CD14-positive monocyte (primary cell): ENCODE results near the gene CIITA. TPM values are rescaled to one million over a fixed set of nuclear protein-coding genes. Genes with fewer than 3 reads are reported as not detected.

Source experiments
- DNase-seq, 3 donors: peaks; one replicate each; pipeline ENCODE4 v3.0.0-alpha.2; 2011 to 2022
- H2AFZ ChIP-seq: 2 replicates; pipeline ENCODE4 v1.6.0; 2012; ENCODE audit warnings: mild to moderate bottlenecking, low read depth, low read length, inconsistent platforms; ENCODE audit not compliant: insufficient read depth, poor library complexity, severe bottlenecking
- H3K27ac ChIP-seq, 2 donors: 1 replicate in 1 of 2; 2 replicates in 1 of 2; pipeline ENCODE4 v1.5.1; 2012 to 2013; ENCODE audit warnings: low read length in 2 of 2, control low read depth in 1 of 2, inconsistent platforms in 1 of 2, low read depth in 1 of 2, mild to moderate bottlenecking in 1 of 2
- H3K27me3 ChIP-seq, 2 donors: one replicate each; pipeline versions ENCODE4 v1.6.0 to v1.6.1; 2011 to 2013; ENCODE audit warnings: low read length in 2 of 2; ENCODE audit not compliant: control insufficient read depth in 2 of 2, insufficient read depth in 2 of 2
- H3K36me3 ChIP-seq, 2 donors: replicated peaks in 1 of 2; 1 replicate in 1 of 2; 2 replicates in 1 of 2; pipeline versions ENCODE4 v1.5.1 to v1.6.1; 2012 to 2013; ENCODE audit warnings: low read length in 2 of 2, control low read depth in 1 of 2, inconsistent platforms in 1 of 2, mild to moderate bottlenecking in 1 of 2; ENCODE audit not compliant: insufficient read depth in 2 of 2, control insufficient read depth in 1 of 2
- H3K4me1 ChIP-seq, 2 donors: 1 replicate in 1 of 2; 2 replicates in 1 of 2; pipeline versions ENCODE4 v1.5.1 to v1.6.1; 2012 to 2013; ENCODE audit warnings: low read length in 2 of 2, control low read depth in 1 of 2, inconsistent platforms in 1 of 2, mild to moderate bottlenecking in 1 of 2, moderate library complexity in 1 of 2; ENCODE audit not compliant: insufficient read depth in 2 of 2, control insufficient read depth in 1 of 2
- H3K4me2 ChIP-seq: replicated peaks from 2 replicates; pipeline ENCODE3; 2012; ENCODE audit warnings: low read length, moderate library complexity, mild to moderate bottlenecking; ENCODE audit not compliant: poor library complexity, severe bottlenecking; ENCODE audit errors: extremely low read depth
- H3K4me3 ChIP-seq, 3 experiments: fragments of 200-600 bp in 1 of 3; sonication (generic) in 1 of 3; replicated peaks in 1 of 3; 1 replicate in 2 of 3; 2 replicates in 1 of 3; pipeline ENCODE4 v1.5.1; 2011 to 2013; ENCODE audit warnings: low read length in 3 of 3, mild to moderate bottlenecking in 3 of 3, control low read depth in 2 of 3, low read depth in 2 of 3, inconsistent platforms in 1 of 3, moderate library complexity in 1 of 3
- H3K79me2 ChIP-seq: 2 replicates; pipeline ENCODE4 v1.6.0; 2012; ENCODE audit warnings: mild to moderate bottlenecking, control low read depth, inconsistent platforms, low read length, moderate library complexity; ENCODE audit not compliant: insufficient read depth
- H3K9ac ChIP-seq: 2 replicates; pipeline ENCODE4 v1.6.0; 2017; ENCODE audit warnings: low read length, mild to moderate bottlenecking; ENCODE audit not compliant: insufficient read depth, poor library complexity, severe bottlenecking
- H3K9me3 ChIP-seq, 2 donors: replicated peaks in 1 of 2; 1 replicate in 1 of 2; 2 replicates in 1 of 2; pipeline versions ENCODE4 v1.5.1 to v1.6.1; 2012 to 2013; ENCODE audit warnings: low read length in 2 of 2, control low read depth in 1 of 2; ENCODE audit not compliant: control insufficient read depth in 1 of 2, insufficient read depth in 1 of 2
- H4K20me1 ChIP-seq: 2 replicates; pipeline ENCODE4 v1.6.0; 2012; ENCODE audit warnings: mild to moderate bottlenecking, low read length, control low read depth, moderate library complexity; ENCODE audit not compliant: insufficient read depth
- H3K27ac Mint-ChIP-seq, 7 donors: one replicate each; pipeline ENCODE4 v1.8.0; 2020; ENCODE audit warnings: mild to moderate bottlenecking in 7 of 7, mixed read lengths in 7 of 7, moderate library complexity in 6 of 7, inconsistent platforms in 2 of 7
- H3K27me3 Mint-ChIP-seq, 3 donors: one replicate each; pipeline ENCODE4 v1.8.0; 2021 to 2022; ENCODE audit warnings: low read depth in 3 of 3, mild to moderate bottlenecking in 3 of 3, mixed read lengths in 3 of 3, moderate library complexity in 3 of 3, inconsistent platforms in 1 of 3
- H3K36me3 Mint-ChIP-seq, 2 donors: one replicate each; pipeline ENCODE4 v1.8.0; 2020; ENCODE audit warnings: mixed read lengths in 2 of 2, inconsistent platforms in 1 of 2, mild to moderate bottlenecking in 1 of 2
- H3K4me1 Mint-ChIP-seq: one replicate; pipeline ENCODE4 v1.8.0; 2020; ENCODE audit warnings: mild to moderate bottlenecking, mixed read lengths
- H3K4me3 Mint-ChIP-seq, 2 donors: one replicate each; pipeline ENCODE4 v1.8.0; 2020; ENCODE audit warnings: mild to moderate bottlenecking in 2 of 2, mixed read lengths in 2 of 2, moderate library complexity in 1 of 2
- H3K9me3 Mint-ChIP-seq, 7 donors: one replicate each; pipeline ENCODE4 v1.8.0; 2020 to 2022; ENCODE audit warnings: mixed read lengths in 7 of 7, mild to moderate bottlenecking in 6 of 7, moderate library complexity in 6 of 7, inconsistent platforms in 2 of 7
- WGBS: methylation state at CpG from one replicate; pipeline ENCODE4 v1.1.5; 2013; ENCODE audit warnings: missing lambda C conversion rate; ENCODE audit not compliant: insufficient coverage; 5-methylcytosine and 5-hydroxymethylcytosine counted together
- intact Hi-C, 2 donors: fragments of 100-400 bp; cut with micrococcal nuclease; formaldehyde crosslinking; loops; one replicate each; pipeline versions ENCODE4 v1.15.0 to v1.15.1; 2023
- polyA plus RNA-seq, 3 donors: library from polyadenylated mRNA; depleted of rRNA in 1 of 3; unstranded in 2 of 3; stranded (reverse) in 1 of 3; fragments of 300-500 nt in 2 of 3; fragments of >200 nt in 1 of 3; fragmentation: Illumina TruSeq in 2 of 3; gene quantifications; 1 replicate in 2 of 3; 2 replicates in 1 of 3; pipeline ENCODE4 v1.2.3, GENCODE V29; 2012 to 2021
- TF ChIP-seq, protein P1 (sequence below): fragments of 200-600 bp; IDR thresholded peaks from one replicate; pipeline ENCODE4 v1.8.0; 2022; ENCODE audit warnings: antibody characterized with exemption, mild to moderate bottlenecking

Gene CIITA
- polyA plus RNA-seq, 3 donors: 15.6 to 178 (median 22.1) TPM

DNA sequence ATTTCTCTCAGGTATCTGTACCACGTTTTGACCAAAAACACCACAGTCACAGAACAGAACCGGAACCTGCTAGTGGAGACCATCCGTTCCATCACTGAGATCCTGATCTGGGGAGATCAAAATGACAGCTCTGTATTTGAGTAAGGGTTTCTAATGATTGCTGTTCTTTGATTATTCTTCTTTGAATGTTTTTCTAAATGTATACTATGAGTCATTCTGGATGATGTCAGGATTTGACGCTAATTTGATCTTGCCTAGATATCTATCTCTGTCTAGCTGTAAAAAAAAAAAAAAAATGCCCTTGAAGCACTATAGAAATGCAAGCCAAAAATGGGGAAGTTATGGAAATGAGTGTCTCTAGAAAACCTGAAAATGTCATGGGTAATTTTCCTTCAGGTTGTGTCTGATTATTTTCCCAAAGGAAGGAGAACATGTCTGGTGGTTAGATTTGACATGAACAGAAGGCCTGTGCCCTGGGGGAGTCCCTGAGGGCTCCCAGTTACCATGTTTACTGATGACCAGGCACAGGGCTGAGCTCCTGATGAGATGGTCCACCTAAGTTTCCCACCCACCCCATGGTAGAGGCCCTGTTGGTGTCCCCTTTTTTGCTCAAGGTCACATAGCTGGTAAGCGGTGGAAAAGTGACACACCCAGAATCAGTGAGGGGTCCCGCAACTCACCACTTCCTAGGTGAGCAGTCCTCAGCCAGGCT, 80.9 kb downstream of the CIITA start:
- no peak overlapping the region for H2AFZ ChIP-seq
- no peak overlapping the region for H3K4me3 Mint-ChIP-seq
- no peak overlapping the region for H3K27ac ChIP-seq
- no peaks in the 10 kb centered on the region for H3K9me3 ChIP-seq
- H4K20me1 ChIP-seq: peaks cover 54% of the 10 kb centered on the region
- H3K27me3 Mint-ChIP-seq: peaks cover 0 to 5% (median 0%) of the 10 kb centered on the region in 3 donors
- peaks cover 6 to 8% of the 10 kb centered on the region in 2 donors for H3K4me1 ChIP-seq
- H3K36me3 Mint-ChIP-seq: peaks cover 51 to 54% of the 10 kb centered on the region in 2 donors
- no peaks in the 10 kb centered on the region for H3K9me3 Mint-ChIP-seq
- TF ChIP-seq, protein P1, sequence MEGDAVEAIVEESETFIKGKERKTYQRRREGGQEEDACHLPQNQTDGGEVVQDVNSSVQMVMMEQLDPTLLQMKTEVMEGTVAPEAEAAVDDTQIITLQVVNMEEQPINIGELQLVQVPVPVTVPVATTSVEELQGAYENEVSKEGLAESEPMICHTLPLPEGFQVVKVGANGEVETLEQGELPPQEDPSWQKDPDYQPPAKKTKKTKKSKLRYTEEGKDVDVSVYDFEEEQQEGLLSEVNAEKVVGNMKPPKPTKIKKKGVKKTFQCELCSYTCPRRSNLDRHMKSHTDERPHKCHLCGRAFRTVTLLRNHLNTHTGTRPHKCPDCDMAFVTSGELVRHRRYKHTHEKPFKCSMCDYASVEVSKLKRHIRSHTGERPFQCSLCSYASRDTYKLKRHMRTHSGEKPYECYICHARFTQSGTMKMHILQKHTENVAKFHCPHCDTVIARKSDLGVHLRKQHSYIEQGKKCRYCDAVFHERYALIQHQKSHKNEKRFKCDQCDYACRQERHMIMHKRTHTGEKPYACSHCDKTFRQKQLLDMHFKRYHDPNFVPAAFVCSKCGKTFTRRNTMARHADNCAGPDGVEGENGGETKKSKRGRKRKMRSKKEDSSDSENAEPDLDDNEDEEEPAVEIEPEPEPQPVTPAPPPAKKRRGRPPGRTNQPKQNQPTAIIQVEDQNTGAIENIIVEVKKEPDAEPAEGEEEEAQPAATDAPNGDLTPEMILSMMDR: no peak
- H3K79me2 ChIP-seq: peaks cover 20% of the 10 kb centered on the region
- no peaks in the 10 kb centered on the region for H3K27me3 ChIP-seq
- H3K4me1 Mint-ChIP-seq: peaks cover 22% of the 10 kb centered on the region
- H3K36me3 ChIP-seq: peaks cover 18 to 51% of the 10 kb centered on the region in 2 donors
- no CpG with 5 or more reads among the region's 6 CpGs for WGBS
- intact Hi-C loops: no loop called here
- H3K4me2 ChIP-seq: no peak overlapping the region
- H3K27ac Mint-ChIP-seq: no peak overlapping the region
- no peak overlapping the region for H3K9ac ChIP-seq
- DNase-seq: no peak
- no peak overlapping the region for H3K4me3 ChIP-seq

DNA sequence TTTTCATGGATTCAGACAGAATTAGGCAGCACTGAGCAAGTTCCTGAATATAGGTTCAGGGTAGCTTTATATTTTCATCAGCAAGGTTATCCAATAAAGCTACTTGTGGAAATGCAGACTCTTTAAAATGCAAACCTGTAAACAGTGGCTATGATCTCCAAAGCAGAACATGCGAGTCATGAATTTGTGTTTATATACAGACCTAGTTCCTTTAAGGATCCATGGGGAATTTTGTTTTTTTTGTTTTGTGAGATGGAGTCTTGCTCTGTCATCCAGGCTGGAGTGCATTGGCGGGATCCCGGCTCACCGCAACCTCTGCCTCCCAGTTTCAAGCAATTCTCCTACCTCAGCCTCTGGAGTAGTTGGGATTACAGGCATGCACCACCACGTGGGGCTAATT, 82.2 kb downstream of the CIITA start:
- Mint-ChIP-seq H3K4me3 (no peak overlapping the region), H3K9me3 (no peaks in the 10 kb centered on the region)

More for the DNA sequence above, 82.2 kb downstream of the CIITA start:
- peaks cover 18% of the 10 kb centered on the region for H3K79me2 ChIP-seq
- H3K36me3 ChIP-seq: peaks cover 27 to 61% of the 10 kb centered on the region in 2 donors
- H3K4me1 Mint-ChIP-seq: peaks cover 19% of the 10 kb centered on the region
- no peak overlapping the region for H2AFZ ChIP-seq
- H4K20me1 ChIP-seq: peaks cover 53% of the 10 kb centered on the region
- H3K36me3 Mint-ChIP-seq: peaks cover 60 to 65% of the 10 kb centered on the region in 2 donors
- TF ChIP-seq, protein P1: no peak
- peak overlapping the region in 2 of 7 donors; percentile 25 to 60 for H3K27ac Mint-ChIP-seq
- H3K27ac ChIP-seq: no peak overlapping the region
- no peaks in the 10 kb centered on the region for H3K27me3 ChIP-seq
- H3K9me3 ChIP-seq: no peaks in the 10 kb centered on the region
- H3K4me1 ChIP-seq: peaks cover 5 to 6% of the 10 kb centered on the region in 2 donors
- no peak overlapping the region for H3K4me2 ChIP-seq
- intact Hi-C loops: no loop called here
- no peak overlapping the region for H3K4me3 ChIP-seq
- peaks cover 0 to 5% (median 0%) of the 10 kb centered on the region in 3 donors for H3K27me3 Mint-ChIP-seq
- WGBS: 100% methylated on average over 1 of the region's 5 CpGs
- no peak for DNase-seq
- H3K9ac ChIP-seq: no peak overlapping the region
